VCaP (cell line): ENCODE data around the gene ABCG8.

Experiments
- H3K27ac ChIP-seq: fragments of 450-650 bp; 2 replicates; pipeline ENCODE4 v1.5.1; 2017
- TF ChIP-seq, protein P1 (sequence below): fragments of 450-650 bp; conservative IDR thresholded peaks from 2 replicates; pipeline ENCODE4 v1.5.1; 2017; ENCODE audit warnings: mild to moderate bottlenecking, moderate library complexity

The ABCG8 gene

DNA sequence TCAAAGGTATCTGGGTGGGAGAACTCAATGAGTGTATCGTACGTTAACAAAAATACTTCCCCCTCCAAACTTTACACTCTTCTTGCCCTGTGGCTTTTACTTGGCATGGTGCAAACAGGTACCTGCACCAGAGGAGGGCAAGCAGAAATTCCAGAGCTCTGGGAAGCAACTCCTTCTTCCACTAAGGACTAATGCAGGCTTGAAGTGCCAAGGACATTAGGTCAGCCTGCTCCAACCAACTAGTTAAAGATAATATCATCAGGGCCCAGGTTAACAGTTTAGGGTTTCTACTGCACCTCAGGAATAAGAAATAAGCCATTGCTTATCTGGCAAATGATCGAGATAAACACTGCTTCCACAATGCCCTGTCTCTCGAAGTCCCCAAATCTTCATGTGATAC lies 86.7 kb downstream of the ABCG8 start:
- TF ChIP-seq, protein P1, sequence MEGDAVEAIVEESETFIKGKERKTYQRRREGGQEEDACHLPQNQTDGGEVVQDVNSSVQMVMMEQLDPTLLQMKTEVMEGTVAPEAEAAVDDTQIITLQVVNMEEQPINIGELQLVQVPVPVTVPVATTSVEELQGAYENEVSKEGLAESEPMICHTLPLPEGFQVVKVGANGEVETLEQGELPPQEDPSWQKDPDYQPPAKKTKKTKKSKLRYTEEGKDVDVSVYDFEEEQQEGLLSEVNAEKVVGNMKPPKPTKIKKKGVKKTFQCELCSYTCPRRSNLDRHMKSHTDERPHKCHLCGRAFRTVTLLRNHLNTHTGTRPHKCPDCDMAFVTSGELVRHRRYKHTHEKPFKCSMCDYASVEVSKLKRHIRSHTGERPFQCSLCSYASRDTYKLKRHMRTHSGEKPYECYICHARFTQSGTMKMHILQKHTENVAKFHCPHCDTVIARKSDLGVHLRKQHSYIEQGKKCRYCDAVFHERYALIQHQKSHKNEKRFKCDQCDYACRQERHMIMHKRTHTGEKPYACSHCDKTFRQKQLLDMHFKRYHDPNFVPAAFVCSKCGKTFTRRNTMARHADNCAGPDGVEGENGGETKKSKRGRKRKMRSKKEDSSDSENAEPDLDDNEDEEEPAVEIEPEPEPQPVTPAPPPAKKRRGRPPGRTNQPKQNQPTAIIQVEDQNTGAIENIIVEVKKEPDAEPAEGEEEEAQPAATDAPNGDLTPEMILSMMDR: no peak
- H3K27ac ChIP-seq: no peak overlapping the region

DNA sequence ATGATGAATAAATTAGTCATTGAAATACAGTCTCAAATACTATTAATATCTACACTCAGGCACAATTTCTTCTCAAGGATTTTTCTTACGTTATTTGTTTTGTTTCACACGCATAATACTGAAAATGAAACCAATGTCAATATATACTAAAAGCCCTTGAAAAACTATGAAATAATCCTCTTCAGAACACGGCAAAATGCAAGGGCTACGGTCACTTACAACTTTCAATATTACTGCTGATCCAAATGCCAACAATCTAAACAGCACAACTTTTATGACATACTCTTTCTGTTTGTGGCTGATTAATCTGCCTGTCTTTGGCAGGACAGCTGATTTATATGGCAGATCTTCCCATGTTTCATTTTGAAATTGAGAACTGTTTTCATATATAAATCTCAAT lies 88.7 kb downstream of the ABCG8 start:
- TF ChIP-seq, protein P1: no peak
- H3K27ac ChIP-seq: no peak overlapping the region

DNA sequence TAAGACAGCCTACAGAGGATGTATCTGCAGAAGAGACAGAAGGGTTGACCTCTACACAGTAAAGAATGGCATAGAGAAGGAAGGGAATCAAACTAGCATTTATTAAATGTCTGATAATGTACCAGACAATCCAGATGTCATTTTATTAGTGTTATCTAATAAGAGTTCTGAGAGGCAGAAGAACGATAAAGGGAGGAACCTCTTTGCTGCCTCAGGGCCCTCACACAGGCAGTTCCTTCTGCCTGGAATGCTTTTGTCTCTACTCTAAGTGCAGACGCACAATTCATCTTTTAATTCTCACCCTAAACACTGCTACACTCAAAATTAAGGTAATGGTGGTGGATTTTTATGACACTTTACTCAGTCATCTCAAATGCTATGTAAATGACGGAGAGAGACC lies 92.5 kb downstream of the ABCG8 start:
- H3K27ac ChIP-seq: no peak overlapping the region
- TF ChIP-seq, protein P1: no peak
